ENCODE results near the gene LAMA5. TPM values are rescaled to one million over a fixed set of nuclear protein-coding genes. Genes with fewer than 3 reads are reported as not detected.

Gene LAMA5
- polyA plus RNA-seq, 1 of the 3 experiments (the other 2 are of a cell fraction): 27.2 TPM

DNA sequence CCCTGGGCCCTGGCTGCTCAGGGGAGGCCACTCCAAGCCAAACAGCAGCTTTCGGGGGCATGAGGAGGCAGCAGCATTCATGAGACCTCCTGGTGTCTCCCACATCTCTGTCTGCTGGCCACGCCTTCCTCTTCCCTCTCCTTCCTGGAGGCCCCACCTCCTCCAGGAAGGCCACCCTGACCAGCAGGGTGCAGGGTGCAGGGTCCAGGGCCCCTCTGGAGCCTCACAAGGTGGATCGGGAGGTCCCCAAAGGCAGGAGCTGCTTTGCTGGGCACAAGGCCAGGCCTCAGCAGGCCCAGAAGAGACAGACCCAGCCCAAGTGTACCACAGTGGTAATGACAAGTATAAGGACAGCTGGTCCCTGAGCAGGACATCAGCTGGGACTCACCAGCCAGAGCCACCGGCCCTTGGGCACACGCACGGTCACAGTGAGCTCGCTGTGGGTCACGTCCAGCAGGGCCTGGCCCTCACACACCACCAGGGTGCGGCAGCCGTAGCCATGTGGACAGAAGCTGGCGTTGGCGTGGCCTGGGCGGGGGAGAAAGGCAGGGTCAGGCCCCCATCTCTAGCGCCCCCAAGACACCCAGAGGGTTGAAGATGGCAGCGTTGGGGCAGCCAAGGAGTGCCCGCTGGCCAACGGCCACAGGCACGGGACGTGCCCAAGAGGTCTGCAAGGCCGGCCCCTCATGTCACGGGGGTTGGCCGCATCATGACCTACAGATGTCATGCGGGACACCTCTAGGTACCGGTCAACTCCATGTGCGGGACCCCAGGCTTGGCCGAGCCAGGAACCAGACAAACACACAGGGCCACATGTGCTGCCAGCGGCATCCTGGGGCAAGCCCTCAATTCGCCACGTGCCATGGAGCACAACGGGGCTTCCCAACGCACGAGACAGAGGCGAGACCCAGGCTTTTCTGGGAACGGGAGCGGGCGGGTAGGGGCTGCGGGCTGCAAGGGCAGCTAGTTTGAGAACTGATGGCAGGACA lies 37.4 kb downstream of the LAMA5 start:
- TF ChIP-seq, protein P1, sequence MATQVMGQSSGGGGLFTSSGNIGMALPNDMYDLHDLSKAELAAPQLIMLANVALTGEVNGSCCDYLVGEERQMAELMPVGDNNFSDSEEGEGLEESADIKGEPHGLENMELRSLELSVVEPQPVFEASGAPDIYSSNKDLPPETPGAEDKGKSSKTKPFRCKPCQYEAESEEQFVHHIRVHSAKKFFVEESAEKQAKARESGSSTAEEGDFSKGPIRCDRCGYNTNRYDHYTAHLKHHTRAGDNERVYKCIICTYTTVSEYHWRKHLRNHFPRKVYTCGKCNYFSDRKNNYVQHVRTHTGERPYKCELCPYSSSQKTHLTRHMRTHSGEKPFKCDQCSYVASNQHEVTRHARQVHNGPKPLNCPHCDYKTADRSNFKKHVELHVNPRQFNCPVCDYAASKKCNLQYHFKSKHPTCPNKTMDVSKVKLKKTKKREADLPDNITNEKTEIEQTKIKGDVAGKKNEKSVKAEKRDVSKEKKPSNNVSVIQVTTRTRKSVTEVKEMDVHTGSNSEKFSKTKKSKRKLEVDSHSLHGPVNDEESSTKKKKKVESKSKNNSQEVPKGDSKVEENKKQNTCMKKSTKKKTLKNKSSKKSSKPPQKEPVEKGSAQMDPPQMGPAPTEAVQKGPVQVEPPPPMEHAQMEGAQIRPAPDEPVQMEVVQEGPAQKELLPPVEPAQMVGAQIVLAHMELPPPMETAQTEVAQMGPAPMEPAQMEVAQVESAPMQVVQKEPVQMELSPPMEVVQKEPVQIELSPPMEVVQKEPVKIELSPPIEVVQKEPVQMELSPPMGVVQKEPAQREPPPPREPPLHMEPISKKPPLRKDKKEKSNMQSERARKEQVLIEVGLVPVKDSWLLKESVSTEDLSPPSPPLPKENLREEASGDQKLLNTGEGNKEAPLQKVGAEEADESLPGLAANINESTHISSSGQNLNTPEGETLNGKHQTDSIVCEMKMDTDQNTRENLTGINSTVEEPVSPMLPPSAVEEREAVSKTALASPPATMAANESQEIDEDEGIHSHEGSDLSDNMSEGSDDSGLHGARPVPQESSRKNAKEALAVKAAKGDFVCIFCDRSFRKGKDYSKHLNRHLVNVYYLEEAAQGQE (IDR thresholded peaks at IDR 0.05; ENCODE audit: low read depth, low read length): no peak
- no peak for TF ChIP-seq GATA2 (CRISPR knock-in tag; IDR thresholded peaks at IDR 0.05)
- TF ChIP-seq FOSL2 (IDR thresholded peaks at IDR 0.05; ENCODE audit: borderline replicate concordance, low read depth): no peak
- TF ChIP-seq, protein P2, sequence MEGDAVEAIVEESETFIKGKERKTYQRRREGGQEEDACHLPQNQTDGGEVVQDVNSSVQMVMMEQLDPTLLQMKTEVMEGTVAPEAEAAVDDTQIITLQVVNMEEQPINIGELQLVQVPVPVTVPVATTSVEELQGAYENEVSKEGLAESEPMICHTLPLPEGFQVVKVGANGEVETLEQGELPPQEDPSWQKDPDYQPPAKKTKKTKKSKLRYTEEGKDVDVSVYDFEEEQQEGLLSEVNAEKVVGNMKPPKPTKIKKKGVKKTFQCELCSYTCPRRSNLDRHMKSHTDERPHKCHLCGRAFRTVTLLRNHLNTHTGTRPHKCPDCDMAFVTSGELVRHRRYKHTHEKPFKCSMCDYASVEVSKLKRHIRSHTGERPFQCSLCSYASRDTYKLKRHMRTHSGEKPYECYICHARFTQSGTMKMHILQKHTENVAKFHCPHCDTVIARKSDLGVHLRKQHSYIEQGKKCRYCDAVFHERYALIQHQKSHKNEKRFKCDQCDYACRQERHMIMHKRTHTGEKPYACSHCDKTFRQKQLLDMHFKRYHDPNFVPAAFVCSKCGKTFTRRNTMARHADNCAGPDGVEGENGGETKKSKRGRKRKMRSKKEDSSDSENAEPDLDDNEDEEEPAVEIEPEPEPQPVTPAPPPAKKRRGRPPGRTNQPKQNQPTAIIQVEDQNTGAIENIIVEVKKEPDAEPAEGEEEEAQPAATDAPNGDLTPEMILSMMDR (IDR thresholded peaks at IDR 0.05): no peak
- TF ChIP-seq, protein P3, sequence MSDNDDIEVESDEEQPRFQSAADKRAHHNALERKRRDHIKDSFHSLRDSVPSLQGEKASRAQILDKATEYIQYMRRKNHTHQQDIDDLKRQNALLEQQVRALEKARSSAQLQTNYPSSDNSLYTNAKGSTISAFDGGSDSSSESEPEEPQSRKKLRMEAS (IDR thresholded peaks at IDR 0.05; ENCODE audit: low read depth): no peak
- no peak for TF ChIP-seq YY1 (IDR thresholded peaks at IDR 0.05; ENCODE audit: low read depth)
- TF ChIP-seq TAF1 (IDR thresholded peaks at IDR 0.05; ENCODE audit: borderline replicate concordance, low read depth, low read length): no peak
- no peak for TF ChIP-seq NFIC (IDR thresholded peaks at IDR 0.05; ENCODE audit: borderline replicate concordance)
- no peak for TF ChIP-seq TCF12 (IDR thresholded peaks at IDR 0.05)
- no peak for TF ChIP-seq ELF1 (IDR thresholded peaks at IDR 0.05)
- no peak for TF ChIP-seq EZH2phosphoT487 (IDR thresholded peaks at IDR 0.05; ENCODE audit: borderline replicate concordance, low read depth)
- no peak for TF ChIP-seq SMC3 (IDR thresholded peaks at IDR 0.05; ENCODE audit: low read depth, low read length)
- no peak for TF ChIP-seq RAD21 (IDR thresholded peaks at IDR 0.05; ENCODE audit: low read length)
- no peak for TF ChIP-seq POLR2AphosphoS5 (IDR thresholded peaks at IDR 0.05; ENCODE audit: low read depth, low read length)
- TF ChIP-seq JUND (IDR thresholded peaks at IDR 0.05): no peak
- TF ChIP-seq EP300 (IDR thresholded peaks at IDR 0.05; ENCODE audit: borderline replicate concordance in 1 of 2, low read depth in 1 of 2, low read length in 1 of 2): no peak
- TF ChIP-seq MXI1 (IDR thresholded peaks at IDR 0.05; ENCODE audit: low read depth, low read length): no peak
- Histone ChIP-seq H3K79me2 (ENCODE audit: insufficient read depth) (no peaks in the 10 kb centered on the region), H4K20me1 (ENCODE audit: insufficient read depth) (no peaks in the 10 kb centered on the region), H3K36me3 (replicated peaks in 1 of 2; ENCODE audit: control insufficient read depth in 1 of 2, insufficient read depth in 2 of 2, low read length in 1 of 2) (peaks cover 0 to 78% of the 10 kb centered on the region in 2 experiments), H3K9me2 (no peaks in the 10 kb centered on the region), H3K4me1 (ENCODE audit: control insufficient read depth in 1 of 2, insufficient read depth in 2 of 2, low read depth in 1 of 2, low read length in 1 of 2) (no peaks in the 10 kb centered on the region), H3K9me3 (no peaks in the 10 kb centered on the region), H3K27ac (ENCODE audit: low read depth in 2 of 2, low read length in 1 of 2) (no peak overlapping the region), H3K27me3 (ENCODE audit: insufficient read depth) (no peaks in the 10 kb centered on the region), H2AFZ (ENCODE audit: low read depth) (no peak overlapping the region), H3K9ac (no peak overlapping the region), H3K4me2 (no peak overlapping the region), H3F3A (replicated peaks; ENCODE audit: insufficient read depth) (no peaks in the 10 kb centered on the region), H3K4me3 (ENCODE audit: low read depth in 2 of 2, low read length in 1 of 2) (no peak overlapping the region)
- 97% methylated on average over 22 of the region's 37 CpGs for whole genome bisulfite sequencing (ENCODE audit: low lambda C conversion rate)
- no peak for DNase-seq
- ChIA-PET POLR2A (no interaction called here), CTCF (interaction anchor here (0.8 to 1.5 kb wide), 2 partner anchors 26 to 27 kb away, joined by 3 read pairs; partner anchors contain the start of gene ADRM1)
